Left lung (tissue), 10 donors: ENCODE measurements around the gene ESPN. TPM values are rescaled to one million over a fixed set of nuclear protein-coding genes. Genes with fewer than 3 reads are reported as not detected.

ENCODE experiments used
- ATAC-seq: fragments of 200-7000 bp; cut with Tn5 transposase; one replicate; pipeline ENCODE4 v1.9.1; 2020; ENCODE audit warnings: moderate library complexity
- DNase-seq, 4 donors: peaks; one replicate each; pipeline ENCODE4 v3.0.0-alpha.2; 2013 to 2020
- H3K27ac ChIP-seq, 2 donors: fragments of 200-600 bp; sonication (generic) in 1 of 2; one replicate each; pipeline versions ENCODE4 v1.5.0 to v1.8.0; 2020 to 2021
- H3K27me3 ChIP-seq, 2 donors: fragments of 200-600 bp; sonication (generic) in 1 of 2; one replicate each; pipeline versions ENCODE4 v1.5.0 to v1.8.0; 2020 to 2021
- H3K36me3 ChIP-seq, 2 donors: fragments of 200-600 bp; sonication (generic) in 1 of 2; one replicate each; pipeline versions ENCODE4 v1.5.0 to v1.8.0; 2020 to 2021
- H3K4me1 ChIP-seq, 2 donors: fragments of 200-600 bp; one replicate each; pipeline ENCODE4 v1.8.0; 2021
- H3K4me3 ChIP-seq, 2 donors: fragments of 200-600 bp; sonication (generic) in 1 of 2; one replicate each; pipeline versions ENCODE4 v1.5.0 to v1.8.0; 2020 to 2021; ENCODE audit warnings: mild to moderate bottlenecking in 1 of 2
- H3K9me3 ChIP-seq, 2 donors: fragments of 200-600 bp; sonication (generic) in 1 of 2; one replicate each; pipeline versions ENCODE4 v1.5.0 to v1.8.0; 2020 to 2021
- intact Hi-C, 2 donors: fragments of 100-400 bp; cut with DNase I; formaldehyde crosslinking; loops; one replicate each; pipeline versions ENCODE4 v1.11.2 to v1.14.2; 2022
- polyA plus RNA-seq, 6 donors: library from polyadenylated mRNA; unstranded; fragments of 120-200 nt; gene quantifications; one replicate each; pipeline ENCODE4 v1.2.1, GENCODE V29; 2013; ENCODE audit not compliant: insufficient read length in 6 of 6
- total RNA-seq, 2 donors: library from RNA; stranded (reverse); fragmentation: NEBNext Ultra II Directional; extraction: Animal tissue kit (Norgen Biotek cat#: 25700); gene quantifications; one replicate each; pipeline ENCODE4 v1.2.1, GENCODE V29; 2021
- TF ChIP-seq, protein P1 (sequence below), 2 donors: fragments of 200-600 bp; sonication (generic) in 1 of 2; IDR thresholded peaks; one replicate each; pipeline versions ENCODE4 v1.5.0 to v1.8.0; 2021; ENCODE audit warnings: antibody characterized with exemption in 2 of 2
- donor health status: DM: no; HTN: yes; CAD: no.
- donor health status: DM: no; HTN: no; CAD: no.

The ESPN gene
- total and polyA plus RNA-seq, 8 donors, result 1.2 to 3.7 (median 2.2) TPM

DNA sequence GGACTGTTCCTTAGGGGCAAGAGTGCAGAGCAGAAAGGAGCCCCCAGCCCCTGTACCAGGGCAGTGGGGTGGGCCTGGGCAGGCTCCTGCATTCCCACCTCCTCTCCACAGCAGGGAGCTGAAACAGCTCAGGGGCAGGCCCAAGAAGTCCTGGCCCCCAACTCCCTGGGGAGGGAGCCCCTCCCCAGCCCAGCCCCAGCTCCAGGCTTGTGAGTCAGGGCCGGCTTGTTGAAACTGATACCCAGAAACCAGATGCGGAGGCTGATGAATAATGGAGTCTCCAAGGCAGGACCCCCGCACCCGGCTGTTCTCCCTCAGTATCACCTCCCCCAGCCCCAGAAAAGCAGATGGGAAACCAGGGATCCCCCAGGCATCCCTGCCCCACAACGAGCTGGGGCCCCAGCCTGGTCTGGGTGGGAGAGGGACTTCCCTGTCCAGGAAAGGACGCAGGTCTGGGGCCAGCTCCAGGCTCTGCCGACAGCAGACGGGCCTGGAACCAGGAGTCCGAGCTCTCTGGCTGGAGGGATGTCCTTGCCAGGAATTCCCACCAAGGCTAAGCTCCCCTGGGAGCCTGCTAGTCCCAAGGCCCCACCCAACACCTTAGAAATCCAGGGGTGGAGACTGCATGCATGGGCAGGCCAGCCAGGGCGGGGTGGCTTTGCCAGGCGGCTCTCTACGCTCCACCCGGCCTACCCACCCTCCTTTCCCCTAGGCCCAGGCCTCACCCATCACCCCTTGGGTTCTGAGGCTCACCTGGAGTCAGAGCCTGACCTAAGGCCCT lies 64.2 kb downstream of the ESPN start:
- no peak overlapping the region for H3K27ac ChIP-seq
- H3K36me3 ChIP-seq, result no peaks in the 10 kb centered on the region
- no peak for DNase-seq
- ATAC-seq, result no peak
- intact Hi-C loops, result loop anchor here in 1 of 2 donors (10.0 kb wide), 1 partner anchor 146 kb away; no protein-coding TSS in a partner anchor
- H3K4me1 ChIP-seq, result peaks cover 11 to 30% of the 10 kb centered on the region in 2 donors
- no peaks in the 10 kb centered on the region for H3K9me3 ChIP-seq
- peaks cover 4 to 65% of the 10 kb centered on the region in 2 donors for H3K27me3 ChIP-seq
- TF ChIP-seq, protein P1, sequence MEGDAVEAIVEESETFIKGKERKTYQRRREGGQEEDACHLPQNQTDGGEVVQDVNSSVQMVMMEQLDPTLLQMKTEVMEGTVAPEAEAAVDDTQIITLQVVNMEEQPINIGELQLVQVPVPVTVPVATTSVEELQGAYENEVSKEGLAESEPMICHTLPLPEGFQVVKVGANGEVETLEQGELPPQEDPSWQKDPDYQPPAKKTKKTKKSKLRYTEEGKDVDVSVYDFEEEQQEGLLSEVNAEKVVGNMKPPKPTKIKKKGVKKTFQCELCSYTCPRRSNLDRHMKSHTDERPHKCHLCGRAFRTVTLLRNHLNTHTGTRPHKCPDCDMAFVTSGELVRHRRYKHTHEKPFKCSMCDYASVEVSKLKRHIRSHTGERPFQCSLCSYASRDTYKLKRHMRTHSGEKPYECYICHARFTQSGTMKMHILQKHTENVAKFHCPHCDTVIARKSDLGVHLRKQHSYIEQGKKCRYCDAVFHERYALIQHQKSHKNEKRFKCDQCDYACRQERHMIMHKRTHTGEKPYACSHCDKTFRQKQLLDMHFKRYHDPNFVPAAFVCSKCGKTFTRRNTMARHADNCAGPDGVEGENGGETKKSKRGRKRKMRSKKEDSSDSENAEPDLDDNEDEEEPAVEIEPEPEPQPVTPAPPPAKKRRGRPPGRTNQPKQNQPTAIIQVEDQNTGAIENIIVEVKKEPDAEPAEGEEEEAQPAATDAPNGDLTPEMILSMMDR (IDR thresholded peaks at IDR 0.05), result no peak
- H3K4me3 ChIP-seq, result no peak overlapping the region

DNA sequence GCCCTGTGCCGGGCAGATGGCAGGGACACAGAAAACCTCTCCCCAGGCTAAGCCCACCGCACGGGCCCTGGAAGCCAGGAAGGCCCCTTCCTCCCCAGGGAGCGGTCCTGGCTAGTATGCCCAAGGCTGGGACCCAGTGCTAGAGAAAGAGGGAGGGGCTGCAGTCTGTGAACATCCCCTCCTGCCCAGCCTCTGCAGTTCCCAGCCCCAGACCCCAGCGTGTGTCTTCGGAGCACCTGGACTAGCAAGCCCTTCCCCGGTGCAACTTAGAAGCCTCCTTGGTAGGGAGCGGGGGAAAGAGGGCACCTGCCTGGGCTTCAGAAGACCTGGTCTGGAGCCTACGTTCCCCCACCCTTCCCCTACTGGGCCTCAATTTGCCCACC lies 64.8 kb downstream of the ESPN start:
- H3K27ac ChIP-seq, result no peak overlapping the region
- intact Hi-C loops, result loop anchor here in 1 of 2 donors (10.0 kb wide), 1 partner anchor 145 kb away; no protein-coding TSS in a partner anchor

DNA sequence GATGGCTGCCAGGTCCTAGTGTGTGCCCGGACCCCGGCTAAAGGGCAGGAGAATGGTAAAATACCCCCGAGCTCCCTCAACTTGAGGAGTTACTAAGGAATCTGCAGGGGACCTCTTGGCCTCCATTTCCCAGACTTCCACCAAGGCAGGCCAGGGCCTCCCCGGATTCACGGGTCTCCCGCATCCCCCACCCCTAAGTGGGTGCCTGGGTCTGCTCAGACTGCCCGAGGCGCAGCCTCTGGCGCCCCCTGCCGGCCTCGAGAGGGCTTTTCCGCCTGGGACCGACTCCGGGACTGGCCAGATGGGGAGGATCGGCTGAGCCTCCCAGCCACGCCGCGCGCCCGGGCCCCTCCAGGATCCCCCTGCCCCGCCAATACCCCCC lies 65.2 kb downstream of the ESPN start:
- intact Hi-C loops, result loop anchor here in 1 of 2 donors (10.0 kb wide), 1 partner anchor 145 kb away; no protein-coding TSS in a partner anchor
- TF ChIP-seq, protein P1 (IDR thresholded peaks at IDR 0.05), result peak; percentile 93
- Histone ChIP-seq H3K36me3 (no peaks in the 10 kb centered on the region), H3K27ac (no peak overlapping the region), H3K27me3 (peaks cover 4 to 55% of the 10 kb centered on the region in 2 donors), H3K4me3 (peak overlapping the region; percentile 50), H3K4me1 (peaks cover 11 to 30% of the 10 kb centered on the region in 2 donors), H3K9me3 (no peaks in the 10 kb centered on the region)
- DNase-seq (peak; percentile 47 to 93 (median 76)), ATAC-seq (peak; percentile 83)

More for the DNA sequence above, 64.8 kb downstream of the ESPN start:
- Histone ChIP-seq H3K4me1 (peaks cover 11 to 30% of the 10 kb centered on the region in 2 donors), H3K9me3 (no peaks in the 10 kb centered on the region), H3K4me3 (no peak overlapping the region), H3K36me3 (no peaks in the 10 kb centered on the region), H3K27me3 (peaks cover 4 to 59% of the 10 kb centered on the region in 2 donors)
- ATAC-seq (no peak), DNase-seq (no peak)
- TF ChIP-seq, protein P1 (IDR thresholded peaks at IDR 0.05), result no peak

DNA sequence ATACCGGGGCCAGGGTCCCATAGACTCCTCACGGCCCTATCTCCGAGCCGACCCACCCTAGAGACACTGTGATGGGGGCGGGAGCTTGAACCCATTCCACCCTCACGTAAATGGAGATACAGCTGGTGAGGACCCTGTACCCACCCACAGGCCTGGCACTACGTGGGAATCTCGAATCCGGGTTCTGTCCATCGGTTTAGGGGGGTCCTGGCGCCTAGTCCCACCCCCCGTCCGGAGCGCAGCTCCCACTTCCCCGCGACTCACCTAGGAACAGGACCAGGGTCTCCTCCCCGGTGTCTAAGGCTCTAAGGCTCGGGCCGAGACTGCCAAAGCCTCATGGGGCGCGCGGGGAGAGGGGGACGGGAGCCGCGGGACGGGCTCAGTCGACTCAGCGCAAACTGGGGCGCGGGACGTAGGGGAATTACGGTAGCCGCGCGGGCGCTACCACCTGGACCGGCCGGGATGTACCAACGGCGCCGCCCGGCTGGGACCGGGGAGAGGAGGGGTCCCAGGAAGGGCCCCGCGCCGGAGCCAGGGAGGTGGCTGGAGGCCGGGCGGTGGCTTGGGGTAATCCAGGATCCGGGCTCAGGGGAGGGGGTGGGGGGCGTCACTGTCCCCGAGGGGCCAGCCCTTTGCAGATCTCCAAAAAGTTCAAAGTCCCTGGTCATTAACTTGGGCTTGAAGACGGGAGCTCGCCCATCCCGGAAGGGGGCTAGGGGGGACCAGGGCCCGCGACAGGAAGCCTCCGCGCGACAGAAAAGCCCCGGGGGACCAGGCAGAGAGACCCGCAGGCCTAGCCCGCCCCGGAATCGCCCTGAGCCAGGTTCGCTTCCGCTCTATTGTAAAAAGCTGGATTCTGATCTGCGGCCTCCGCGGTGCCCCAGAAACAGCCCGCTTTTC lies 65.9 kb downstream of the ESPN start:
- Histone ChIP-seq H3K4me3 (peak overlapping the region; percentile 50), H3K27me3 (peaks cover 0 to 53% of the 10 kb centered on the region in 2 donors), H3K9me3 (no peaks in the 10 kb centered on the region), H3K4me1 (peaks cover 11 to 30% of the 10 kb centered on the region in 2 donors), H3K27ac (peak overlapping the region; percentile 39 to 57), H3K36me3 (no peaks in the 10 kb centered on the region)
- TF ChIP-seq, protein P1 (IDR thresholded peaks at IDR 0.05), result peak in 1 of 2 donors; percentile 31
- intact Hi-C loops, result no loop called here
- DNase-seq (peak; percentile 38 to 89 (median 62)), ATAC-seq (peak; percentile 88)
